Neural cell (in vitro differentiated cells): ENCODE results near the gene CLDN34. TPM values are rescaled to one million over a fixed set of nuclear protein-coding genes. Genes with fewer than 3 reads are reported as not detected.

Source experiments
- H2AFZ ChIP-seq: fragments of 200-600, 300-800 bp; sonication (generic), shearing (Covaris generic); 2 replicates; pipeline ENCODE4 v1.6.0; 2014; ENCODE audit warnings: low read depth, mild to moderate bottlenecking, antibody characterized with exemption, low read length, moderate library complexity
- H3F3A ChIP-seq: fragments of 200-600 bp; shearing (Covaris generic); 2 replicates; pipeline ENCODE4 v1.6.1; 2016; ENCODE audit warnings: mild to moderate bottlenecking, moderate library complexity, mixed read lengths, antibody characterized with exemption, low read length; ENCODE audit not compliant: insufficient read depth, poor library complexity, severe bottlenecking
- H3K27ac ChIP-seq: fragments of 200-600, 300-800 bp; sonication (generic), shearing (Covaris generic); 2 replicates; pipeline ENCODE4 v1.5.1; 2014; ENCODE audit warnings: mild to moderate bottlenecking, low read length, moderate library complexity
- H3K27me3 ChIP-seq: fragments of 300-800, 200-600 bp; sonication (generic), shearing (Covaris generic); 2 replicates; pipeline ENCODE4 v1.6.0; 2014; ENCODE audit warnings: mild to moderate bottlenecking, low read depth, low read length, moderate library complexity; ENCODE audit not compliant: insufficient read depth
- H3K36me3 ChIP-seq: fragments of 300-800, 200-600 bp; sonication (generic), shearing (Covaris generic); 2 replicates; pipeline ENCODE4 v1.5.1; 2014; ENCODE audit warnings: mild to moderate bottlenecking, antibody characterized with exemption, low read length, moderate library complexity; ENCODE audit not compliant: insufficient read depth
- H3K4me2 ChIP-seq: fragments of 300-800, 200-600 bp; sonication (generic), shearing (Covaris generic); 2 replicates; pipeline ENCODE4 v1.6.0; 2014; ENCODE audit warnings: mild to moderate bottlenecking, low read length
- H3K4me3 ChIP-seq: fragments of 300-800, 200-600 bp; sonication (generic), shearing (Covaris generic); 2 replicates; pipeline ENCODE4 v1.5.1; 2014; ENCODE audit warnings: mild to moderate bottlenecking, low read length, moderate library complexity
- H3K79me2 ChIP-seq: fragments of 200-600 bp; shearing (Covaris generic); replicated peaks from 2 replicates; pipeline ENCODE4 v1.6.0; 2014; ENCODE audit warnings: mild to moderate bottlenecking, low read length, moderate library complexity; ENCODE audit not compliant: insufficient read depth
- H3K9ac ChIP-seq: fragments of 300-800, 200-600 bp; sonication (generic), shearing (Covaris generic); 2 replicates; pipeline ENCODE4 v1.6.1; 2016; ENCODE audit warnings: mild to moderate bottlenecking, low read length, mixed read lengths
- H3K9me2 ChIP-seq: fragments of 200-600 bp; shearing (Covaris generic); 2 replicates; pipeline ENCODE4 v1.6.1; 2016; ENCODE audit warnings: mild to moderate bottlenecking, low read length, mixed read lengths; ENCODE audit not compliant: insufficient read depth
- H3K9me3 ChIP-seq: fragments of 200-600, 300-800 bp; sonication (generic), shearing (Covaris generic); 2 replicates; pipeline ENCODE4 v1.6.1; 2016; ENCODE audit warnings: mild to moderate bottlenecking, mixed run types, low read length, moderate library complexity, mixed read lengths
- H4K20me1 ChIP-seq: fragments of 200-600 bp; shearing (Covaris generic); 2 replicates; pipeline ENCODE4 v1.6.1; 2016; ENCODE audit warnings: mild to moderate bottlenecking, mixed run types; ENCODE audit not compliant: insufficient read depth
- EP300 ChIP-seq: fragments of 450-650 bp; conservative IDR thresholded peaks from 2 replicates; pipeline ENCODE4 v1.6.1; 2014; ENCODE audit warnings: antibody characterized with exemption, mild to moderate bottlenecking, moderate library complexity; ENCODE audit not compliant: poor library complexity, severe bottlenecking
- EZH2 ChIP-seq: fragments of 200-600, 300-800 bp; shearing (Covaris generic), sonication (generic); IDR thresholded peaks from 2 replicates; pipeline ENCODE4 v1.6.1; 2014; ENCODE audit warnings: antibody characterized with exemption, low read length, borderline replicate concordance, mild to moderate bottlenecking; ENCODE audit not compliant: insufficient read depth, poor library complexity, severe bottlenecking
- MXI1 ChIP-seq: fragments of 450-650 bp; conservative IDR thresholded peaks from 2 replicates; pipeline ENCODE4 v1.6.1; 2014; ENCODE audit warnings: antibody characterized with exemption, mild to moderate bottlenecking; ENCODE audit not compliant: poor library complexity, severe bottlenecking
- POLR2AphosphoS5 ChIP-seq: IDR thresholded peaks from 2 replicates; pipeline ENCODE4 v1.6.1; 2012
- RAD21 ChIP-seq: fragments of 450-650 bp; conservative IDR thresholded peaks from 2 replicates; pipeline ENCODE4 v1.6.1; 2014; ENCODE audit warnings: antibody characterized with exemption, mild to moderate bottlenecking, moderate library complexity
- REST ChIP-seq: IDR thresholded peaks from 2 replicates; pipeline ENCODE4 v1.6.1; 2012; ENCODE audit warnings: borderline replicate concordance
- SMC3 ChIP-seq: fragments of 450-650 bp; conservative IDR thresholded peaks from 2 replicates; pipeline ENCODE4 v1.6.1; 2014; ENCODE audit warnings: antibody characterized with exemption, mild to moderate bottlenecking, moderate library complexity; ENCODE audit not compliant: poor library complexity
- TAF1 ChIP-seq: IDR thresholded peaks from 2 replicates; pipeline ENCODE4 v1.6.1; 2012; ENCODE audit warnings: low read depth
- polyA plus RNA-seq: library from polyadenylated mRNA; depleted of rRNA; stranded (reverse); fragments of >200 nt; gene quantifications from 2 replicates; pipeline ENCODE4 v1.2.3, GENCODE V29; 2014
- TF ChIP-seq, protein P1 (sequence below): fragments of 450-650 bp; IDR thresholded peaks from 2 replicates; pipeline ENCODE4 v1.5.1; 2014; ENCODE audit warnings: antibody characterized with exemption, mild to moderate bottlenecking, moderate library complexity; ENCODE audit not compliant: poor library complexity, severe bottlenecking

CLDN34 gene
- polyA plus RNA-seq, 1 donor from 2014 or later = not detected

DNA sequence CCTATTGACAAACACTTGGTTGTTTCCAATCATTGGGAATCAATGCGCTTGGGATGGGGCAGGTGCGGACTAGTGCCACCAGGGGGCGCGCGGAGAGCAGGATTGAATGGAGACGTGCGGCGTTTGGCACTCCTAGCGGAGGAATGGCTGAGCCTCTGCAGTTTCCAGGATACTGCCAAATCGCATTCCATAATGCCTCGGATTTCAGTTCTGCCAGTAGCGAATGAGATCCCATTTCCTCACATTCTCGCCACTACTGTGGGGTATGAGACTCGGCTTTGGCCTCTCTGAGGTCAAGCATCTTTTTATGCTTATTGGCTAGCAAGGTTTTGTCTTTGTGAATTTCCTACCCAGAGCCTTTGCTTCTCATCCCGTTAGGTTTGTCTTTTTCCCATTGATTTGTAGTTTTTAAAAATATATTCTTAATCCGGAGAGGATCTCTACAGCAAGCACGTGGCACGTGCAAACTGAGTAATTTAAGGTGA, 28.7 kb downstream of the CLDN34 start:
- no peak overlapping the region for H3K9ac ChIP-seq
- no peaks in the 10 kb centered on the region for H3K9me3 ChIP-seq
- no peaks in the 10 kb centered on the region for H3K9me2 ChIP-seq
- H4K20me1 ChIP-seq = no peaks in the 10 kb centered on the region
- H2AFZ ChIP-seq = no peak overlapping the region
- no peaks in the 10 kb centered on the region for H3K79me2 ChIP-seq
- no peaks in the 10 kb centered on the region for H3F3A ChIP-seq
- no peaks in the 10 kb centered on the region for H3K36me3 ChIP-seq
- no peak overlapping the region for H3K4me2 ChIP-seq
- TF ChIP-seq EZH2 (no peak), RAD21 (peak; percentile 49), EP300 (no peak), POLR2AphosphoS5 (no peak), REST (no peak), TAF1 (no peak), MXI1 (no peak), SMC3 (peak; percentile 63)
- TF ChIP-seq, protein P1, sequence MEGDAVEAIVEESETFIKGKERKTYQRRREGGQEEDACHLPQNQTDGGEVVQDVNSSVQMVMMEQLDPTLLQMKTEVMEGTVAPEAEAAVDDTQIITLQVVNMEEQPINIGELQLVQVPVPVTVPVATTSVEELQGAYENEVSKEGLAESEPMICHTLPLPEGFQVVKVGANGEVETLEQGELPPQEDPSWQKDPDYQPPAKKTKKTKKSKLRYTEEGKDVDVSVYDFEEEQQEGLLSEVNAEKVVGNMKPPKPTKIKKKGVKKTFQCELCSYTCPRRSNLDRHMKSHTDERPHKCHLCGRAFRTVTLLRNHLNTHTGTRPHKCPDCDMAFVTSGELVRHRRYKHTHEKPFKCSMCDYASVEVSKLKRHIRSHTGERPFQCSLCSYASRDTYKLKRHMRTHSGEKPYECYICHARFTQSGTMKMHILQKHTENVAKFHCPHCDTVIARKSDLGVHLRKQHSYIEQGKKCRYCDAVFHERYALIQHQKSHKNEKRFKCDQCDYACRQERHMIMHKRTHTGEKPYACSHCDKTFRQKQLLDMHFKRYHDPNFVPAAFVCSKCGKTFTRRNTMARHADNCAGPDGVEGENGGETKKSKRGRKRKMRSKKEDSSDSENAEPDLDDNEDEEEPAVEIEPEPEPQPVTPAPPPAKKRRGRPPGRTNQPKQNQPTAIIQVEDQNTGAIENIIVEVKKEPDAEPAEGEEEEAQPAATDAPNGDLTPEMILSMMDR = peak; percentile 57
- no peaks in the 10 kb centered on the region for H3K27me3 ChIP-seq
- no peak overlapping the region for H3K4me3 ChIP-seq
- H3K27ac ChIP-seq = no peak overlapping the region

GRCh38 chrX:9997041-9997440, 29.9 kb downstream of the CLDN34 start:
- no peaks in the 10 kb centered on the region for H3F3A ChIP-seq
- H3K27me3 ChIP-seq = no peaks in the 10 kb centered on the region
- no peak overlapping the region for H3K27ac ChIP-seq
- no peaks in the 10 kb centered on the region for H3K9me2 ChIP-seq
- no peak overlapping the region for H2AFZ ChIP-seq
- H3K4me3 ChIP-seq = no peak overlapping the region
- no peak overlapping the region for H3K9ac ChIP-seq
- no peak overlapping the region for H3K4me2 ChIP-seq
- H3K9me3 ChIP-seq = no peaks in the 10 kb centered on the region
- no peaks in the 10 kb centered on the region for H3K36me3 ChIP-seq
- no peaks in the 10 kb centered on the region for H4K20me1 ChIP-seq
- TF ChIP-seq RAD21 (no peak), REST (no peak), EP300 (no peak), EZH2 (no peak), POLR2AphosphoS5 (no peak), TAF1 (no peak), MXI1 (no peak)
- TF ChIP-seq, protein P1 = no peak
- H3K79me2 ChIP-seq = no peaks in the 10 kb centered on the region
